BLaER1 (cell line): Measurements from ENCODE around the gene OR51I2.

Source experiments
- H3K27ac ChIP-seq: shearing (Covaris generic); formaldehyde crosslinking; 2 replicates; pipeline ENCODE4 v1.8.1; 2022
- H3K27me3 ChIP-seq: shearing (Covaris generic); formaldehyde crosslinking; 2 replicates; pipeline ENCODE4 v1.8.1; 2022
- H3K36me3 ChIP-seq: shearing (Covaris generic); formaldehyde crosslinking; 2 replicates; pipeline ENCODE4 v1.8.1; 2022
- H3K4me1 ChIP-seq: shearing (Covaris generic); formaldehyde crosslinking; 2 replicates; pipeline ENCODE4 v1.8.1; 2022
- H3K4me2 ChIP-seq: shearing (Covaris generic); formaldehyde crosslinking; 2 replicates; pipeline ENCODE4 v1.8.1; 2022
- H3K4me3 ChIP-seq: shearing (Covaris generic); formaldehyde crosslinking; 2 replicates; pipeline ENCODE4 v1.8.1; 2022
- H3K9ac ChIP-seq: shearing (Covaris generic); formaldehyde crosslinking; 2 replicates; pipeline ENCODE4 v1.8.1; 2022
- H3K9me3 ChIP-seq: shearing (Covaris generic); formaldehyde crosslinking; 2 replicates; pipeline ENCODE4 v1.8.1; 2022
- H4K20me1 ChIP-seq: shearing (Covaris generic); formaldehyde crosslinking; 2 replicates; pipeline ENCODE4 v1.8.1; 2022
- Cebpa-rat ChIP-seq: shearing (Covaris generic); IDR thresholded peaks from 2 replicates; pipeline ENCODE4 v1.8.1; 2022

The OR51I2 gene

GRCh38 chr11:5505363-5506048 lies 56.4 kb downstream of the OR51I2 start:
- Histone ChIP-seq H4K20me1 (no peaks in the 10 kb centered on the region), H3K4me2 (no peak overlapping the region), H3K9ac (no peak overlapping the region), H3K27me3 (no peaks in the 10 kb centered on the region), H3K9me3 (no peaks in the 10 kb centered on the region), H3K4me3 (no peak overlapping the region), H3K27ac (no peak overlapping the region), H3K4me1 (no peaks in the 10 kb centered on the region), H3K36me3 (no peaks in the 10 kb centered on the region)
- no peak for TF ChIP-seq Cebpa-rat
